VCaP (cell line): ENCODE results near the gene SLC36A2.
A peak's percentile ranks its signal among the peaks of the same experiment; 100 is the strongest.

Experiments
- H3K27ac ChIP-seq: fragments of 450-650 bp; 2 replicates; pipeline ENCODE4 v1.5.1; 2017
- TF ChIP-seq, protein P1 (sequence below): fragments of 450-650 bp; conservative IDR thresholded peaks from 2 replicates; pipeline ENCODE4 v1.5.1; 2017; ENCODE audit warnings: mild to moderate bottlenecking, moderate library complexity

Gene SLC36A2

DNA sequence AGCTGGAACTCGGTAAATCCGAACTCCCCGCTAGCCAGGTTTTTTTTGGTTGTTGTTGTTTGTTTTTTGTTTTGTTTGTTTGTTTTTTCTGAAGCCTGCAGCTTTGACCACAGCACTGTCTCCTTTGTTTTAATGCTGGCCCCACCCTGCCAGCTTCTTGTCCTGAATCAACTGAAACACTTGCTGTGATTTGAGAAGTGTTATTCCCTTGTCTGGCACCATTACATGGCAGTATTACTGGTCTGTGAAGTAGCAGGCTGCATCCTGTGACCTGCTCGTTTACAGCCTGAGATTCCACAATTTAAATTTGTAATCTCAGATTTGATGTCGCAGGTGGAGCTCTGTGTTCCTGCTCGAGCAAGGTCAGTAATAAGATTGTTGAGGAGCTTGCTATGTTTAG, 1.4 kb upstream of the SLC36A2 start:
- peak overlapping the region; percentile 52 for H3K27ac ChIP-seq

DNA sequence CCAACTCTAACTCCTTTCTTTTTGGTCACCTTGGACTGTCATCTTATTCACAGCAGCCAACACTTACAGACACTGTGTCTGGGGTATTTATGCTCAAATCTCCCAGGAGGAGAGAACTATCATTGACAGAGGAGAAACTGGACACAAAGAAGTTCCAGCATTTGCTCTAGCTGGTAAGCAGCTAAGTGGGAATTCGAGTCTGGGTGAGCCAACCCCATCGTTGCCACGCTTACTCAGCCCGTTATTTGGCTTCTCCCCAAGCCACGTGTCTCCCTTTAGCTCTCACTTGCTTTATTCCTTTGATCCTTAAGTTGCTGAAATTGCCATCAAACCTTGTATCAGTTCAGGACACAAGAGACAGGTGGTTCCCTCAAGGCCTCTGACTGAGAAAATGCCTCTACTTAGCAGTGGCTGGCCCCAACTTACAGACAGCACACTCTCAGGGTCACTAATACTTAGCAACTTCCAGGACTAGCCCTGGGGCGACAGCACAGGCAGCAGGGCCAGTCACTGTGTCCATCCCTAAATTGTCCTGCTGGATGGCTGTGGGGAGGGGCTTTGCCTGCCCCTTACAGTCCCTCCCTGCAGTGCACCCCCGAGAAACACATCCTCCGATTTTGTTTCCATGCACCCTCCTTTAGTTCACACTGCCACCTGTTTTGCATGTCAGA, 1.4 kb downstream of the SLC36A2 start:
- TF ChIP-seq, protein P1, sequence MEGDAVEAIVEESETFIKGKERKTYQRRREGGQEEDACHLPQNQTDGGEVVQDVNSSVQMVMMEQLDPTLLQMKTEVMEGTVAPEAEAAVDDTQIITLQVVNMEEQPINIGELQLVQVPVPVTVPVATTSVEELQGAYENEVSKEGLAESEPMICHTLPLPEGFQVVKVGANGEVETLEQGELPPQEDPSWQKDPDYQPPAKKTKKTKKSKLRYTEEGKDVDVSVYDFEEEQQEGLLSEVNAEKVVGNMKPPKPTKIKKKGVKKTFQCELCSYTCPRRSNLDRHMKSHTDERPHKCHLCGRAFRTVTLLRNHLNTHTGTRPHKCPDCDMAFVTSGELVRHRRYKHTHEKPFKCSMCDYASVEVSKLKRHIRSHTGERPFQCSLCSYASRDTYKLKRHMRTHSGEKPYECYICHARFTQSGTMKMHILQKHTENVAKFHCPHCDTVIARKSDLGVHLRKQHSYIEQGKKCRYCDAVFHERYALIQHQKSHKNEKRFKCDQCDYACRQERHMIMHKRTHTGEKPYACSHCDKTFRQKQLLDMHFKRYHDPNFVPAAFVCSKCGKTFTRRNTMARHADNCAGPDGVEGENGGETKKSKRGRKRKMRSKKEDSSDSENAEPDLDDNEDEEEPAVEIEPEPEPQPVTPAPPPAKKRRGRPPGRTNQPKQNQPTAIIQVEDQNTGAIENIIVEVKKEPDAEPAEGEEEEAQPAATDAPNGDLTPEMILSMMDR: no peak
- no peak overlapping the region for H3K27ac ChIP-seq

More for the DNA sequence above, 1.4 kb upstream of the SLC36A2 start:
- TF ChIP-seq, protein P1: no peak

DNA sequence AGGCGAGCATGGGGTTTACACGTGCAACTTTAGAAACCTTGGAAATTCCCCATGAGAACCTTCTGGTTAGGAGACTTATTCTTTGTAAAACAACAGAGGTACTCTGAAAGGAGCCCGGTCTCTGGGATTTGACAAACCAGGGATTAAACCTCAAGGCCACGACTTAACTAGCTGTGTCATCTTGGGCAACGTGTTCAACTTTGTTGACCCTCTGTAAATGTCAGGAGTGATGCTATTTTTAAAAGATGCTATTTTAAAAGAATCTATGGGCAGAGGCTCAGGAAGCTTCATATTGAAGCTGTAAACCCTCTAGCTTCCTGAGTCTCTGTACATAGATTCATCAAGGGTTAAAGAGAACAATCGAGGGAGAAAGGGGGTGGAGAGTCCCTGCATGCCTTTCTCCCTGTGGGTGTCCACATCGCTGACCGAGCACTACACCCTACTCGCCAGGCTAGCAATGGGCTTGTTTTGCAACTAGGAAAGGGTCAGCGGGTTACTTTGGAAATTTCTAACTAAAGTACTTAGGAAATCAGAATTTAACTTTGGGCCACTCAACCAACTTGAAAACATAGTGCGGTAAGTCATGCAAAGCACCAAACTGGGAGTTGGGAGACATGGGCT, 2.1 kb downstream of the SLC36A2 start:
- no peak overlapping the region for H3K27ac ChIP-seq
- TF ChIP-seq, protein P1: no peak

DNA sequence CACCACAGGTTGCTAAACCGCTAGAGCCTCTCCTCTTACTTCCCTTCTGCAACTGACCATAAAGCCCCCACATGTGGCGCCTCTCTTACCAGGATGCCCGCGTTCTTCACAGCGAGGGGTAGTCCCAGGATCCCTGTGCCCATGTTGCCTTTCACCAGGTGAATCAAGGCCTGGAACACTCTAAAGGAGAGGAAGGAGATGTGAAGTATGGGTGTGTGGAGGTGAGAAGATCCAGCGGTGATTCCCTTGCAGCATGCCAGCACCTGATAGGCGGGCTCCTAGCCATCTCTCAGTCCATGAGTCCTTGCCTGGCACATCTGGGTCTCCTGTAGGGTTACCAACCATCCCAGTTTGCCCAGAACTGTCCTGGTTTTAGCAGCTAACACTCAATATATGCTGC, 3.3 kb downstream of the SLC36A2 start:
- H3K27ac ChIP-seq: no peak overlapping the region
- TF ChIP-seq, protein P1: no peak

DNA sequence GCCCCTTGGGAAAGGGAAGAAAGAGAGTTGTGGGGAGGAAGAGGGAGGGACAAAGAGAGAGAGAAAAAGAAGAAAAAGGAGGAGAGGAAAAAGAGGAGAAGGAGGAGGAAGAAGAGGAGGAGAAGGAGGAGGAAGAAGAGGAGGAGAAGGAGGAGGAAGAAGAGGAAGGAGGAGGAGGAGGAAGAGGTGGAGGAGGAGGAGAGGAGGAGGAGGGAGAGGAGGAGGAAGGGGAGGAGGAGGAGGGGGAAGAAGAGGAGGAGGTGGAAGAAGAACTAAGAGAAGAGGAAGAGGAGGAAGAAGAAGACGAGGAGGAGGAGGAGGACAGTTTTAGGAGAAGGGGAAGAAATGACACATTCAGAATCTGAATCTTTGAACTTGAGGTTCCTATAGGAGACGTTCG, 7.4 kb downstream of the SLC36A2 start:
- no peak overlapping the region for H3K27ac ChIP-seq
- TF ChIP-seq, protein P1: no peak

DNA sequence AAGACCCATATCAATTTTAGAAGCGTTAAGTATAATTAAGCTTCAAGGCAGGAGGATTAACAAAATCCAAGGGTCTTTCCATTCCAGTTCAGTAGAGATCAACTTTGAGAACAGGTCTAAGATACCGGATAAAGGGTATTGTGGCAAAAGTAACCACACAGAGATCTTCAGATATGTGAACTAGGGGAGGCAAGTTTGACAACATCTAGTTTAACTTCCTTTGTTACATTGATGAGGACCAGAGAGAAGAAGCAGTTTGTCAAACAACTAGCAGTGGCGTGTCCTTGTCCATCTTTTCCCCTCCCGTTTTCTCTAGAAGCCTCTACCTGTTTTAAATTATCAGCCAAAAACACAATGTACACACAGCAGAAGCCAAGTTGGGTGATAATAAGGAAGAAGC, 8.6 kb downstream of the SLC36A2 start:
- TF ChIP-seq, protein P1: no peak

DNA sequence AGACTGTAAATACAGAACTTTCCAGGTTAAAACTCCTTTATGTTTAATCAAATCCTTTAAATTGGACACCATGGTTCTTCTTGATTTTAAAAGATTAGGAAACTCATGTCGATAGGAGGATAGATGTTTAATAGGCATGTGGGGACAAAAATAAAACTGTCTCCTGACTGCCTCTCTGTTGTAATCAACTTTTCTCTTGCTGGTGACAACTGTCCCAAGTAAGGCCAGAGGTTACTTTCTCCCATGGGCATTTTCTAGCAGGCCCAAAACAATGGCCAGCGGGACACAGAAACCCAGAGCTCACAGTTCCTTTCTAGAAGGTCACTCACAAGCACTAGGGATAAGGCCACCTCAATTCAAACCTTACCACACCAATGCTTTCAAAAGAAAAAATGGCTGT, 14.5 kb downstream of the SLC36A2 start:
- TF ChIP-seq, protein P1: no peak
- no peak overlapping the region for H3K27ac ChIP-seq

More for the DNA sequence above, 8.6 kb downstream of the SLC36A2 start:
- H3K27ac ChIP-seq: no peak overlapping the region
